NAMALWA (cell line): ENCODE data around the gene RABL2B.
A peak's percentile ranks its signal among the peaks of the same experiment; 100 is the strongest.

ENCODE experiments used
- DNase-seq: peaks from one replicate; pipeline ENCODE4 v3.0.0-alpha.2; 2015; ENCODE audit warnings: low spot score

The RABL2B gene

DNA sequence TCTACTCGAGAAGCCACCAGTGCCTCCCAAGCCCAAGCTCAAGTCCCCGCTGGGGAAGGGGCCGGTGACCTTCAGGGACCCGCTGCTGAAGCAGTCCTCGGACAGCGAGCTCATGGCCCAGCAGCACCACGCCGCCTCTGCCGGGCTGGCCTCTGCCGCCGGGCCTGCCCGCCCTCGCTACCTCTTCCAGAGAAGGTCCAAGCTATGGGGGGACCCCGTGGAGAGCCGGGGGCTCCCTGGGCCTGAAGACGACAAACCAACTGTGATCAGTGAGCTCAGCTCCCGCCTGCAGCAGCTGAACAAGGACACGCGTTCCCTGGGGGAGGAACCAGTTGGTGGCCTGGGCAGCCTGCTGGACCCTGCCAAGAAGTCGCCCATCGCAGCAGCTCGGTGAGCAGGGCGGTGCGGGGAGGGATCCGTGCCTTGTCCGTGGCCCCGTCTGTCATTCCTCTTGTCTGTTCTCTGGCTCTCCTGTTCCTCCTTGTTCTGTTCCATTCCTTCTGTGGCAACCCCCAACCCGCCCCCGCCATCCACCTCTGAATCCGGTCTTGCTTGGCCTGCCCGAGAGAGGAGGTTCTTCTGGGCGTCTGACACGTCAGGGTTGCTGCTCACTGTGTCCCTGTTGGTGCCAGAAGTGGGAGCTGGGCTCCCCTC lies 61.3 kb downstream of the RABL2B start:
- no peak for DNase-seq

DNA sequence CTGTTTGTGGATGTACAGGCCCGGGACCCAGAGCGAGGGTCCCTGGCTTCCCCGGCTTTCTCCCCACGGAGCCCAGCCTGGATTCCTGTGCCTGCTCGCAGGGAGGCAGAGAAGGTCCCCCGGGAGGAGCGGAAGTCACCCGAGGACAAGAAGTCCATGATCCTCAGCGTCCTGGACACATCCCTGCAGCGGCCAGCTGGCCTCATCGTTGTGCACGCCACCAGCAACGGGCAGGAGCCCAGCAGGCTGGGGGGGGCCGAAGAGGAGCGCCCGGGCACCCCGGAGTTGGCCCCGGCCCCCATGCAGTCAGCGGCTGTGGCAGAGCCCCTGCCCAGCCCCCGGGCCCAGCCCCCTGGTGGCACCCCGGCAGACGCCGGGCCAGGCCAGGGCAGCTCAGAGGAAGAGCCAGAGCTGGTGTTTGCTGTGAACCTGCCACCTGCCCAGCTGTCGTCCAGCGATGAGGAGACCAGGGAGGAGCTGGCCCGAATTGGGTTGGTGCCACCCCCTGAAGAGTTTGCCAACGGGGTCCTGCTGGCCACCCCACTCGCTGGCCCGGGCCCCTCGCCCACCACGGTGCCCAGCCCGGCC lies 62.1 kb downstream of the RABL2B start:
- no peak for DNase-seq

DNA sequence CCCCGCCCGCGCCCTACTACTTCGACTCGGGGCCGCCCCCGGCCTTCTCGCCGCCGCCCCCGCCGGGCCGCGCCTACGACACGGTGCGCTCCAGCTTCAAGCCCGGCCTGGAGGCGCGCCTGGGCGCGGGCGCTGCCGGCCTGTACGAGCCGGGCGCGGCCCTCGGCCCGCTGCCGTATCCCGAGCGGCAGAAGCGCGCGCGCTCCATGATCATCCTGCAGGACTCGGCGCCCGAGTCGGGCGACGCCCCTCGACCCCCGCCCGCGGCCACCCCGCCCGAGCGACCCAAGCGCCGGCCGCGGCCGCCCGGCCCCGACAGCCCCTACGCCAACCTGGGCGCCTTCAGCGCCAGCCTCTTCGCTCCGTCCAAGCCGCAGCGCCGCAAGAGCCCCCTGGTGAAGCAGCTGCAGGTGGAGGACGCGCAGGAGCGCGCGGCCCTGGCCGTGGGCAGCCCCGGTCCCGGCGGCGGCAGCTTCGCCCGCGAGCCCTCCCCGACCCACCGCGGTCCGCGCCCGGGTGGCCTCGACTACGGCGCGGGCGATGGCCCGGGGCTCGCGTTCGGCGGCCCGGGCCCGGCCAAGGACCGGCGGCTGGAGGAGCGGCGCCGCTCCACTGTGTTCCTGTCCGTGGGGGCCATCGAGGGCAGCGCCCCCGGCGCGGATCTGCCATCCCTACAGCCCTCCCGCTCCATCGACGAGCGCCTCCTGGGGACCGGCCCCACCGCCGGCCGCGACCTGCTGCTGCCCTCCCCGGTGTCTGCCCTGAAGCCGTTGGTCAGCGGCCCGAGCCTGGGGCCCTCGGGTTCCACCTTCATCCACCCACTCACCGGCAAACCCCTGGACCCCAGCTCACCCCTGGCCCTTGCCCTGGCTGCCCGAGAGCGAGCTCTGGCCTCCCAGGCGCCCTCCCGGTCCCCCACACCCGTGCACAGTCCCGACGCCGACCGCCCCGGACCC lies 62.9 kb downstream of the RABL2B start:
- DNase-seq = no peak

DNA sequence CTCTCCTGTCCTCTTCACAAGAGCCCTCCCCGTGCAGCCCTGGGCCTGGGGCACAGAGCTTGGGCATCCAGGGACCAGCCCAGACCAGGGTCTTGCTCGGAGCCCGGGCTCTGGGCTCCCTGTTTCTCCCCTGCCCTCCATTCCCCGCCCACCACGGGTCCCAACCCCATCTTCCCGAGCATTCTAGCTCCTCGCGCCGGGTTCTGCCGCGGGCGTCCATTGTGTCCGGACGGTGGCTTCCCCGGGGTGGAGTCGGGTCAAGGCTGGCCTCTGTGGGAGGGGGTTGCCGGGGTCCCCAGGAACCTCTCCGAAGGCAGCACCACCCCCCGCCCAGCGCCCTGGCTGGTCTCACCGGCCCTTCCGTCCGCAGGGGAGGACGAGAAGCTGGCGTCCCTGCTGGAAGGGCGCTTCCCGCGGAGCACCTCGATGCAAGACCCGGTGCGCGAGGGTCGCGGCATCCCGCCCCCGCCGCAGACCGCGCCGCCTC lies 63.6 kb downstream of the RABL2B start:
- DNase-seq = no peak

DNA sequence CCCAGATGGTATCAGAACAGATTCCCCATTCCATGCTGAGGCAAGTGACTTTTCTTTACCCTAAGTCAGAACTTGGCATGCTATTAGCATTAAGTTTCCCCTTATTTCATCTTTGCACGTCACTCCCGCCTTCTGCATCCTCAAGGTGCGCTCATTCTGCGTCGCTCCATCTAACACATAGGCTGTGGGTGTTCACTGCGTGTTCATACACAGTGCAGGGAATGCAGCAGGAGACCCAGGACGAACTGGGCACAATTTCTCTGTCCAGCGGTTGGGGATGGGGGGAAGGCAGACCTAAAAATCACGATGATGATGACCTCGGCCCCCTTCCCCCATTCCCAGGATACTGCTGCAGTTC lies 65.1 kb downstream of the RABL2B start:
- DNase-seq = no peak

DNA sequence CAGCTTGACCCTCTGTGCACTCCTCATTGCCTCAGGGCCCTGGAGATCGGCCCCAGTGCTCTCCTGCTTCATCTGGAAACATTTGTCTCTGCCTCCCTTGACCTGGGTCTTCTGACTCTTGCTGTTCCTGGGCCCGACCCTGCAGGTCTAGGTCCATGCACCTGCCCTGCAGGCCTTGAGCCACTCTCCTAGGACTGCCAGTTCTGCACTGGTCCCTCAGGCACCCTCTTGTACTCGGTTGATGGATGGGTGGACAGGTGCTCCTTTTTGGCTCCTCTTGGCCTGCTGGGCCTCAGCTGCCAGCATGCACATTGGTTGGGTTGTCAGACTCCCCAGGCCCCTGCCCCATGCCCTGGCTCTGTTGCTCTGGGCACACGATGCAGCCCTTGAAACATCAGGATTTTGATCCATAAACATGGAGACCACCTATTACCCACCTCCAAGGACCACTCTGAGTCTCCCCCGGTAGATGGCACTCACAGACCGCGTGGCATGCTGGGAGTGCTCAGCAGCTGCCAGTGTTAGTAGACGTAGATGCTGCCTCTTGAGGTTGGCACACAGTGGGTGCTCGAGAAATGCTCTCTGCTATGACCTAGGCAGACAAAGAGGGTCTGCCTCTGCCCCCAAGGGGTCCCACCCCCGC lies 65.6 kb downstream of the RABL2B start:
- peak; percentile 51 for DNase-seq
